Thyroid gland (tissue), 4 donors: ENCODE results near the gene CADPS. TPM values are rescaled to one million over a fixed set of nuclear protein-coding genes. Genes with fewer than 3 reads are reported as not detected.

ENCODE experiments used
- DNase-seq, 2 donors: peaks; one replicate each; pipeline ENCODE4 v3.0.0-alpha.2; 2019
- H3K27ac ChIP-seq, 3 donors: fragments of 200-600 bp; sonication (generic); 1 replicate in 2 of 3; 2 replicates in 1 of 3; pipeline ENCODE4 v1.5.1; 2016 to 2019; ENCODE audit warnings: mild to moderate bottlenecking in 1 of 3, moderate library complexity in 1 of 3
- H3K27me3 ChIP-seq: fragments of 200-600 bp; sonication (generic); one replicate; pipeline ENCODE4 v1.5.1; 2019
- H3K36me3 ChIP-seq, 2 donors: fragments of 200-600 bp; sonication (generic); one replicate each; pipeline ENCODE4 v1.5.1; 2016 to 2019
- H3K4me1 ChIP-seq, 2 donors: fragments of 200-600 bp; sonication (generic); one replicate each; pipeline ENCODE4 v1.5.1; 2017 to 2019
- H3K4me3 ChIP-seq, 3 donors: fragments of 200-600 bp; sonication (generic); replicated peaks in 1 of 3; 1 replicate in 2 of 3; 2 replicates in 1 of 3; pipeline ENCODE4 v1.5.1; 2016; ENCODE audit warnings: mild to moderate bottlenecking in 1 of 3
- H3K9me3 ChIP-seq: fragments of 200-600 bp; sonication (generic); one replicate; pipeline ENCODE4 v1.5.1; 2017
- POLR2A ChIP-seq, 2 donors: fragments of 450-650 bp; IDR thresholded peaks; one replicate each; pipeline ENCODE4 v1.6.1; 2017; ENCODE audit warnings: antibody characterized with exemption in 2 of 2, mild to moderate bottlenecking in 2 of 2, moderate library complexity in 1 of 2
- WGBS, 2 donors: methylation state at CpG; one replicate each; pipeline ENCODE4 v1.1.5; 2017; 5-methylcytosine and 5-hydroxymethylcytosine counted together
- intact Hi-C: fragments of 100-400 bp; cut with DNase I; formaldehyde crosslinking; loops from one replicate; pipeline ENCODE4 v1.15.1; 2023
- total RNA-seq, 4 donors: library from RNA; depleted of rRNA; stranded (reverse); fragments of >200 nt; gene quantifications; one replicate each; pipeline ENCODE4 v1.2.3, GENCODE V29; 2016
- TF ChIP-seq, protein P1 (sequence below), 6 experiments: fragments of 200-600 bp in 3 of 6; fragments of 450-650 bp in 3 of 6; sonication (generic) in 3 of 6; IDR thresholded peaks; one replicate each; pipeline ENCODE4 v1.5.1; 2016 to 2019; ENCODE audit warnings: antibody characterized with exemption in 6 of 6, mild to moderate bottlenecking in 2 of 6, inconsistent platforms in 1 of 6, moderate library complexity in 1 of 6

CADPS gene
- total RNA-seq, 4 donors from 2014 or later: 1.6 to 9.5 TPM; not detected in 2

DNA sequence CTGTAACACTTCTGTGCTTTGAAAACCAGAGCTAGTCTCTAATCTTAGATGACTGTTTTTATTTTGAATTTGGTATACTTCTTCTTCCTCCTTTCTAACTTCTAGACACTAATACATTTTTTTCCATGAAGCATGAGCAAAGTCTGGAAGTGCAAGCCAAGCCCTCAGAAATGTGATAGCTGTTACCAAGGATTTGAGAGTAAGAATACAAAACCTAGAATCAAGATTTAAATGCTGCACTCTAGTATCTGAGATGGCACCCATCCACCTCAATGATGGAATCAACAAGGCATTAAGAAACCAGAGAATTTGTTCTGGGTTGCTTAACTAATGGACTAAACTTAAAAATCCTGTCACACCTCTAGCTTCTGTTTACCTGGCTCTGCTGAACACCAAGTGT is 511.0 kb downstream of the CADPS start:
- H3K27ac ChIP-seq: no peak overlapping the region
- no peak for DNase-seq
- no peak overlapping the region for H3K4me3 ChIP-seq
- peaks cover 17% of the 10 kb centered on the region for H3K27me3 ChIP-seq
- H3K36me3 ChIP-seq: no peaks in the 10 kb centered on the region
- intact Hi-C loops: no loop called here
- no peak for TF ChIP-seq POLR2A (IDR thresholded peaks at IDR 0.05)
- no peaks in the 10 kb centered on the region for H3K9me3 ChIP-seq
- H3K4me1 ChIP-seq: peaks cover 3 to 7% of the 10 kb centered on the region in 2 donors

DNA sequence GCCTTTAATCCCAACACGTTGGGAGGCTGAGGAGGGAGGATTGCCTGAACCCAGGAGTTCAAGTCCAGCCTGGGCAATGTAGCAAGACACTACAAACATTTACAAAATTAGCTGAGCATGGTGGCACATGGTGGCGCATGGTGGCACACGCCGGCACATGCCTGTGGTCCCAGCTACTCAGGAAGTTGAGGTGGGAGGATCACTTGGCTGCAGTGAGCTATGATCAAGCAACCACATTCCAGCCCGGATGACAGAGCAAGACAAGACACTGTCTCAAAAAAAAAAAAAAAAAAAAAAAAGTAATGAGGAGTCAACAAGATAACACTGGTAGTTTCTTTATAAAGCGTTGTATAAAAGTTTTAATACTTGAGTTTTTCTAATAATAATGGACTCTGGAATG is 511.9 kb downstream of the CADPS start:
- no peak for DNase-seq
- 86 to 90% methylated on average over 6 of the region's 6 CpGs for WGBS, 2 donors
- H3K27ac ChIP-seq: no peak overlapping the region
- no peaks in the 10 kb centered on the region for H3K9me3 ChIP-seq
- no peaks in the 10 kb centered on the region for H3K4me1 ChIP-seq
- H3K4me3 ChIP-seq: no peak overlapping the region
- no peak for TF ChIP-seq POLR2A (IDR thresholded peaks at IDR 0.05)
- TF ChIP-seq, protein P1, sequence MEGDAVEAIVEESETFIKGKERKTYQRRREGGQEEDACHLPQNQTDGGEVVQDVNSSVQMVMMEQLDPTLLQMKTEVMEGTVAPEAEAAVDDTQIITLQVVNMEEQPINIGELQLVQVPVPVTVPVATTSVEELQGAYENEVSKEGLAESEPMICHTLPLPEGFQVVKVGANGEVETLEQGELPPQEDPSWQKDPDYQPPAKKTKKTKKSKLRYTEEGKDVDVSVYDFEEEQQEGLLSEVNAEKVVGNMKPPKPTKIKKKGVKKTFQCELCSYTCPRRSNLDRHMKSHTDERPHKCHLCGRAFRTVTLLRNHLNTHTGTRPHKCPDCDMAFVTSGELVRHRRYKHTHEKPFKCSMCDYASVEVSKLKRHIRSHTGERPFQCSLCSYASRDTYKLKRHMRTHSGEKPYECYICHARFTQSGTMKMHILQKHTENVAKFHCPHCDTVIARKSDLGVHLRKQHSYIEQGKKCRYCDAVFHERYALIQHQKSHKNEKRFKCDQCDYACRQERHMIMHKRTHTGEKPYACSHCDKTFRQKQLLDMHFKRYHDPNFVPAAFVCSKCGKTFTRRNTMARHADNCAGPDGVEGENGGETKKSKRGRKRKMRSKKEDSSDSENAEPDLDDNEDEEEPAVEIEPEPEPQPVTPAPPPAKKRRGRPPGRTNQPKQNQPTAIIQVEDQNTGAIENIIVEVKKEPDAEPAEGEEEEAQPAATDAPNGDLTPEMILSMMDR (IDR thresholded peaks at IDR 0.05): no peak
- H3K27me3 ChIP-seq: peaks cover 8% of the 10 kb centered on the region
- H3K36me3 ChIP-seq: no peaks in the 10 kb centered on the region
- intact Hi-C loops: no loop called here

DNA sequence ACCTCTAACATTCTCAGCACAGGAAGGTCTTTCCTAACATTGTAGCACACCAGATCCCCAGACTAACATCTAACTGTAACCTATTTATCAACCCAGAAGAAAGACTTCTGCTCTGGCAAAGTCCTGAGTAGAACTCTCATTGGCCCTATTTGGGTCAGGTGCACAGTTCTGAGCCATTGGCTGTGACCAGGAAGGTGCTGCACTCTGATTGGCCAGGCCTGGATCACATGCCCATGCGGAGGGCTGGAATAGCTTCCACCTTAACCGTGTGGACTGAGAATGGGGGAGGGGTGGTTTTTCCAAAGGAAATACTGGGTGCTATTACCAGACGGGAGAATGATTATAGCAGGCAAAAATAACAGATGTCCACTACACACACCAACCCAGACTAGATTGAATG is 513.4 kb downstream of the CADPS start:
- TF ChIP-seq POLR2A (IDR thresholded peaks at IDR 0.05): no peak
- TF ChIP-seq, protein P1 (IDR thresholded peaks at IDR 0.05): no peak
- DNase-seq: no peak
- WGBS, 2 donors: 71 to 77% methylated on average over 3 of the region's 3 CpGs

DNA sequence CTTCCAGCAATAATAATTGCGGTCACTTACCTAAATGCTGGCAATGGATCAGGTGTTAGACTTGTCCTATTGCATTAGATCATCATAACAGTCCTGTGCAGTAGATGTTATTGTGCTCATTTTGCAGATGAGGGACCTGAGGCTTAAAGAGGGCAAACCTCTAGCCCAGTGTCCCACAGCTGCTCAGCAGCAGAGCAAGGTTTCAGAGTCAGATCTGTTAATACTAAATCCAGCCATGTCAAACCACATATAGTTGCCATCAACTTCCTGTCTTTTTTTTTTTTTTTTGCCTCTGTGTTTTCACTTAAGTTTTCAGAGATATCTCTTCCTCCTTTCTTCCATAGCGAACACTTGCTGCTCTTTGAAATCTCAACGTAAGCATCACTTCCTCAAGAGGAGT is 514.0 kb downstream of the CADPS start:
- no peak for DNase-seq
- Histone ChIP-seq H3K36me3 (no peaks in the 10 kb centered on the region), H3K27ac (no peak overlapping the region), H3K4me3 (no peak overlapping the region), H3K4me1 (no peaks in the 10 kb centered on the region), H3K27me3 (no peaks in the 10 kb centered on the region), H3K9me3 (no peaks in the 10 kb centered on the region)
- 88 to 90% methylated on average over 3 of the region's 3 CpGs for WGBS, 2 donors
- TF ChIP-seq, protein P1 (IDR thresholded peaks at IDR 0.05): no peak
- TF ChIP-seq POLR2A (IDR thresholded peaks at IDR 0.05): no peak
- intact Hi-C loops: no loop called here

More for the DNA sequence above, 513.4 kb downstream of the CADPS start:
- intact Hi-C loops: no loop called here
- Histone ChIP-seq H3K4me3 (no peak overlapping the region), H3K9me3 (no peaks in the 10 kb centered on the region), H3K36me3 (no peaks in the 10 kb centered on the region), H3K27ac (no peak overlapping the region), H3K27me3 (no peaks in the 10 kb centered on the region), H3K4me1 (no peaks in the 10 kb centered on the region)

DNA sequence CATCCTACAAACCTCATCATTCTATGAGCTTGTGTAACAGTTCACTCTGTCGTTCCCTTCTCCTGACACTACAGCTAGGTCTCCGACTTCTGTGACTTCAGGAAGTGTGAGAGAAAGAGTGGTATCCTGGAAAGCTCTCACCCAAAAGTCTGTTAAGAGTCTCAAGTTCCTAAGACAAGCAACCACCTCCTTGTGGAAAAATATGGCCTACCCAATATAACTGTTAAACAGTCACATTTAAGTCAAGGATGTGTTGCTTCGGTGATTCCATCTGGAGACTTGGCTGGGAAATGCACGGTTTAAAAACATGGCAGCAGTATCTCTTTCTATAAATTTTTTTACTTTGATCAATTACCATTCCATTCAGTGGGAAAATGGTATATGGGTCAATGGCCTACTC is 515.7 kb downstream of the CADPS start:
- no peaks in the 10 kb centered on the region for H3K27me3 ChIP-seq
- H3K4me1 ChIP-seq: no peaks in the 10 kb centered on the region
- no peak for TF ChIP-seq POLR2A (IDR thresholded peaks at IDR 0.05)
- TF ChIP-seq, protein P1 (IDR thresholded peaks at IDR 0.05): no peak
- no peak overlapping the region for H3K4me3 ChIP-seq
- no peaks in the 10 kb centered on the region for H3K9me3 ChIP-seq
- no peaks in the 10 kb centered on the region for H3K36me3 ChIP-seq
- no peak overlapping the region for H3K27ac ChIP-seq
- intact Hi-C loops: no loop called here
- 83 to 85% methylated on average over 4 of the region's 4 CpGs for WGBS, 2 donors
- no peak for DNase-seq

DNA sequence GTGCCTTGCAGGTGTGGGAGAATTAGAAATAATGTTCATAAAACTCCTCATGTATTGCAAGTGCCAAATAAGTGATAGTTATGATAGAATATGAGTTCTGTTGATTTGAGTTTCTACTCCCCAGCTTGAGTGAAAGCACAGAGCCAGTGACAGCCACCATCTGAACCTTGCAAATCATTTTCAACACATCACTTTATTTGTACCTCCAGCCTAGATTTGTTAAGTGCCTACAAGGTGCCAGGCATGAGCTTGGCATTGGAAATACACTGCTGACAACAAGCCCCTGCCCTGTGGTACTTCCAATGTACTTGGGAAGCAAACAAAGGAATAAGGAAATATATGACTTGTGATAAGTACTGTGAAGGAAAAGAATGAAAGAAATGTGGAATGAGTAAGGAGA is 518.9 kb downstream of the CADPS start:
- no peaks in the 10 kb centered on the region for H3K36me3 ChIP-seq
- TF ChIP-seq, protein P1 (IDR thresholded peaks at IDR 0.05): no peak
- TF ChIP-seq POLR2A (IDR thresholded peaks at IDR 0.05): no peak
- intact Hi-C loops: no loop called here
- no peak overlapping the region for H3K4me3 ChIP-seq
- no peak overlapping the region for H3K27ac ChIP-seq
- no peaks in the 10 kb centered on the region for H3K4me1 ChIP-seq
- H3K9me3 ChIP-seq: no peaks in the 10 kb centered on the region
- no peaks in the 10 kb centered on the region for H3K27me3 ChIP-seq
- no peak for DNase-seq
